Lower leg skin (tissue), 3 donors: Measurements from ENCODE around the gene MAPK4.

ENCODE experiments used
- POLR2A ChIP-seq, 2 donors: fragments of 450-650 bp; IDR thresholded peaks; one replicate each; pipeline ENCODE4 v1.6.1; 2016 to 2017; ENCODE audit warnings: antibody characterized with exemption in 2 of 2, mild to moderate bottlenecking in 1 of 2, moderate library complexity in 1 of 2
- TF ChIP-seq, protein P1 (sequence below), 3 donors: fragments of 450-650 bp; IDR thresholded peaks; one replicate each; pipeline ENCODE4 v1.5.1; 2016; ENCODE audit warnings: antibody characterized with exemption in 3 of 3, mild to moderate bottlenecking in 3 of 3, moderate library complexity in 2 of 3

DNA sequence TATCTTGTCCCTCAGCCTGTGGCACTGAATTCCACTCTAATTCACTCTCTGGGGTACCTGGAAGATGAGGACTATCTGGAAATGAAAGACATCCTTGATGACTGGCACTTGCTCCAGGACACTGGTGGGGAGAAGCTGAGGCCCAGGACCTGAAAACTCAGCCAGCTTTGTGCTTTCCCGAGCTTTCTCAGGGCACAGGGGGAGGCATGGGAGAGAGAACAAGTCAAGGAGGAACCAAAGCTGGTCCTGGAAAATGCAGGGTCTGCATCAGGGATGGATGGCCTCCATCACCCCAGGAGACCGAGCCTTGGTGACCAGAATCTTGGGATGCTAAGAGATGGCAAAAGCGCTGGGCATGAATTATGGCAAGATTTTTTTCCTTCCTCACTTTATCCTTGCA is 65.1 kb downstream of the MAPK4 start:
- TF ChIP-seq, protein P1, sequence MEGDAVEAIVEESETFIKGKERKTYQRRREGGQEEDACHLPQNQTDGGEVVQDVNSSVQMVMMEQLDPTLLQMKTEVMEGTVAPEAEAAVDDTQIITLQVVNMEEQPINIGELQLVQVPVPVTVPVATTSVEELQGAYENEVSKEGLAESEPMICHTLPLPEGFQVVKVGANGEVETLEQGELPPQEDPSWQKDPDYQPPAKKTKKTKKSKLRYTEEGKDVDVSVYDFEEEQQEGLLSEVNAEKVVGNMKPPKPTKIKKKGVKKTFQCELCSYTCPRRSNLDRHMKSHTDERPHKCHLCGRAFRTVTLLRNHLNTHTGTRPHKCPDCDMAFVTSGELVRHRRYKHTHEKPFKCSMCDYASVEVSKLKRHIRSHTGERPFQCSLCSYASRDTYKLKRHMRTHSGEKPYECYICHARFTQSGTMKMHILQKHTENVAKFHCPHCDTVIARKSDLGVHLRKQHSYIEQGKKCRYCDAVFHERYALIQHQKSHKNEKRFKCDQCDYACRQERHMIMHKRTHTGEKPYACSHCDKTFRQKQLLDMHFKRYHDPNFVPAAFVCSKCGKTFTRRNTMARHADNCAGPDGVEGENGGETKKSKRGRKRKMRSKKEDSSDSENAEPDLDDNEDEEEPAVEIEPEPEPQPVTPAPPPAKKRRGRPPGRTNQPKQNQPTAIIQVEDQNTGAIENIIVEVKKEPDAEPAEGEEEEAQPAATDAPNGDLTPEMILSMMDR (IDR thresholded peaks at IDR 0.05) = no peak
- no peak for TF ChIP-seq POLR2A (IDR thresholded peaks at IDR 0.05)
